Measurements from ENCODE around the gene DMRT1.

Gene DMRT1

DNA sequence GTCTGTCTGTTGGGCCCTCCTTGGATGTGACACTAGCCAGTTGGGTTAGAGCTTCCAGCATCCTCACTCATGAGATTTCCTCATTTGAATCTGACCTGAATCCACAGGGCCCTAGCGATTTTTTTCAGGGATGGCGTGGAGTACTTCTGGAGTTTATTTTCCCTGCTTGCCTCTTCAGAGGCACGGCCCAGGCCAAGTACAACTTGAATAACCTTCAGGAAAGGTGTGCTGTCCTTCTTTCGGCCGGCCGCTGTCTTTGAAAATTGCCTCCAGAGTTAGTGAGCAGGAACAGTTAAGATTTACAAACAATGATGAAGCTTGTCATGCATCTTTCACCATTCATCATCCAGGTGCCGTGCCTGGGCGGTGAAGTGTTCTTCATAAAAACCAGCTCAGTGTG, 85.5 kb downstream of the DMRT1 start:
- no peak for DNase-seq

DNA sequence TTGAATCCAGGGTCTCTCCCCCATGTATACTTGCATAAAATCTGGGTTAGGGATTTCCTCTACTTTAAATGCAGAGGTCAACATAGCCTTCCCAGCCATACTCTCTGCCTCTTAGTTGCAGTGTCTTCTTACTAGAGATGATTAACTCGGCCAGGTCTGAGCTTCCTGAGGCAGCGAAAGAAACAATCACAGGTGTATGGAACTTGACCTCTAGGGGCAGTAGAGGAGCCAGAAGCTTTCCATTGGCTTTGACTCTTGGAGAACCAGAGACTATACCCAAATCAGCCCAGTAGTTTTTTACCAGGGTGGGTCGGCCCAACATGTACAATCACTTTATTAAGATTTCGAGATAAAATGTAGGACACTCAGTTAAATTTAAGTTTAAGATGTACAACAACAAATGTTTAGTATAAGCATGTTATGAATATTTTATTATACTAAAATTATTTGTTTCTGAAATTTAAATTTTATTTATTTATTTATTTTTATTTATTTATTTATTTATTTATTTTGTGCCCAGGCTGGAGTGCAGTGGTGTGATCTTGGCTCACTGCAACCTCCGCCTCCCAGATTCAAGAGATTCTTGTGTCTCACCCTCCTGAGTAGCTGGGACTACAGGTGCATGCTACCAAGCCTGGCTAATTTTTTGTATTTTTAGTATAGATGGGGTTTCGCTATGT, 87.0 kb downstream of the DMRT1 start:
- no peak for DNase-seq

DNA sequence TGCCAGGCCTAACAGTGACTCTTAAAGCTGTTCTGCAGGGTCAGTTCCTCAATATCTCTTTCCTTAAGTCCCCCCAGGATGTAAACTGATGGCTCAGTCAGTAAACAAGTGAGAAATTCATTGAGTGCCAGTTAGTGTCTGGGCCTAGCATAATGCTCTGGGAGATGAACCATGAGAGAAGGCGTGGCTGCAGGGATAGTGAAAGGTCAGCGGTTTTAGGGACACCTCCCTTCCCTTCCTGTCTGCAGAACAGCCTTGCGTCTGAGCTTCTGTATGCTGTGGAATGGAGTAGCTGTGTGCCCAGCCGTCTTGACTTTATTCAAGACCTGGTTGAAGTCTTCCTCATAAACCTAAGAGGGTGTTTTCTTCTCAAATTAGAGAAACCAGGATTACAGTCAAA, 88.2 kb downstream of the DMRT1 start:
- no peak for DNase-seq

DNA sequence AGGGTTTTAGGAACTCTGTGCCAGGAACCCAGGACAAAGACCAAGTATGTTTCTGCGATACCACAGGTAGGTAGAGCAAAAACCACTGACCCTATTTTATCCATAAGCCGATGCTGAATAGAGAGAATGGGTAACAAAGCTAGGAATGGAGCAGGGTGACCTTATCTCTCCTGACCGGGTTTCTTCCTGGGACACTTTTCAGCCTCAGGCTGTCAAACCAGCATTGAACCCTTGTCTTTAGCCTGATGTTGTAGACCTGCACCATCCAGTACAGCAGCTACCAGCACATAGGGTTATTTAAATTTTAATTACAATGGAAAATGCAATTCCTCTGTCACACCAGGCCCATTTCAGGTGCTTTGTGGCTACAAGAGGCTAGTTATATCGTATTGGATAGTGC, 91.9 kb downstream of the DMRT1 start:
- DNase-seq: no peak

DNA sequence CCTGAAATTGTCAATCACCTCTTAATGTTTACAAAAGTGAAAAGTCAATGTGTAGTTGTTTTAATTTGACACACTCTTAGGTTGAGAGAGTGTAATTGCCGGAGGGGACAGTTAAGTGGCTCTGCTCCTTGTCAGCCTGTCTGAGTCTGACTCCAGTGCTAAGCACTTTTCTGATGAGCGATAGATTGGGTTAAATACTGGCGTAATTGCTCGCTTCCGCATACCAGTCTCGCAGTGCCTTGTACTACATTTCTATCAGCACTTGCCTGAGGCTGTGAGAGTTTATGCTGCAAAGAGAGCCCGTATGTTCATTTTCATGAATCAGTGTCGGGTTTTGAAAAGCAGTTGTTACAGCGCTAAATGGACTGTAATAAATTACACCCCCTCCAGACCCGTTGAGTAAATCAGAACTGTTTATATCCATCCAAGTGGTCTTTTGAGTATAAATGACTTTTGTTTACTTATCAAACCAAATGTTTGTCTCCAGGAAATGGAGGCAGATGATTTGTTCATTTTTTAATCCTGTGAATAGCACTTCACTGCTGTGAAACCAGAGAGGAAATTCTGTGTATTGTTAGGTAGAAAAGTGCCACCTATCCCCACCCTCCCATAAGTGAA, 94.0 kb downstream of the DMRT1 start:
- DNase-seq: peak; percentile 91

DNA sequence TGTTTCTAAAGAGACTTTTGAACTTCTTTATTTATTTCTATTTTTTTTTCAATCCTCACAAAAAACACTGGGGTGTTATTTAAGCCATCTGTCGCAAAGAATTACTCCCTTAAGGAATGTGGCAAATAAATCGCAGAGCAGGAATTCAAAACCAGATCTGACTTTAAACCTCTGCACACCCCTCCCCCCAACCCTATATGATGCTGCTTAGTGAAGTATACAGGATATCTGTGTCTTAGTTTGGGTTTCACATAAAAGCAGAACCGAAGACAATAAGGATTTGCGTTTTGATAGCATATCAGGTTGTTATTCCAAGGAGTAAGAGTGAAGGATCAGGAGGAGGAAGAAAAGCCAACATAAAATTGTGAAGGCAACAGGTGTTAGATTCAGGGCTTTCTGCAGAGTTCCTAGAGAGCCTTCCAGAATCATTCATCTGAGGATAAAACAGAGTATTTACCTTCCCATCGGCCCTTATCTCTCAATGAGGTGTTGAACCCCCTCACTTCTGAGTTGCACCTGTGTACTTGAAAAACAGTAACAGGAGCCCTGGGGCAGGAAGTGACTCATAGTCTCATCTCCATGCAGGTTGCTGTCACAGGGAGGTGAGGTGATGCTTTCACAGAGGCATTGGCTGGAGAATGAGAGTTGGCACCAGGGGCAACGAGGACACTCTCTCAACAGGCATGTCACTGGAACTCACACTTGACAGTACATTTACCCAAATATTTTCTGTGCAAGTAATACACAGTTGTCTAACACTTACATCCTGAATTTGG, 101.5 kb downstream of the DMRT1 start:
- DNase-seq: no peak

DNA sequence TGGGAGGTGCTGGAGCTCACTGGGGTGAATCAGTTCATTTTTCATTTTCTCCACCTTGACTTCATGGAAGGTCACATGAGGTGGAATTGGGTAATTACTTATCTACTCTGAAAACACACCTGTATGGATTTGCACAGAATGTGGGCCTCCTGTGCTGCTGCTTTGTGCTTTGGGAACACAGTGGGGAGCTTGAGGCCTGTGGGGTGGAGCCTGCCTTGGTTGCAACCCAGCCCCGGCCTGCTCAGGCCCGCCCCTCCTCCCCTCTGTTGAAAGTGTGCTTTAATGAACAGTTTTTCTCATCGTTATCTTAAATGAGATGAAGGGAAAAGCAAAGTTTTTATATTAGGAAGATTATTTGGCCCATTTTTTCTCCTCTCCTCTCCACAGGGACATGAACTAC, 106.5 kb downstream of the DMRT1 start:
- DNase-seq: no peak

DNA sequence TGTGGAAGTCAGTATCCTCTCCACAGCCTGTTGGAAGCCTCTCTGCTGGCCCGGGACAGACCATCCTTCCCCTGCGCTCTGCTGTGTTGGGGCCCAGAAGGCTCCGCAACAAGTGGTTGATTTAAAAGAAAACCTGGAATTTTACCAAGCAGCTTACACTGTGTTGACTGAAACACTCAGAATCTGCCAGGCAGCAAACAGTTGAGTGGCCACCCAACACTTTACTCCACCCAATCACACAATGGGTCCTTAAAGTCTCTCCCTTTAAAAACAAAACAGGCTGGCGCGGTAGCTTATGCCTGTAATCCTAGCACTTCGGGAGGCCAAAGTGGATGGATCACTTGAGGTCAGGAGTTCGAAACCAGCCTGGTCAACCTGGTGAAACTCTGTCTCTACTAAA, 107.0 kb downstream of the DMRT1 start:
- DNase-seq: no peak

DNA sequence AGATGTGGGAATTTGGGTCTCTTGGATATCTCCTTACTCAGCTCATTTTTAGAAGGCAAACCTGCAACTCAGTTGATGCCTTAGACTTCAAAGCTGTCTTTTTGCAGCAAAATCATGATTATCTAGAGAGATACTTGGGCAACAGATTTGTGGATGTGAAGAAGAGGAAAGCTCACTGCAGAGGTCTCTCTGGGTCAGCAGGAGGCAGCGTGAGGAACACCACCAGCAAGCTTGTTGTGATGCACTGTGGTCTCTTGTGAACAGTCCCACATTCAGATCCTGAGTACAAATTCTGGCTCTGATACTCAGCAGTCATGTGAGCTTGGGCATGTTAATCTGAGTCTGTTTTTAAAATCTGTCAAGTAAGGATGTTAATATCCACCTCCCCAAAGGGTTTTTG, 108.6 kb downstream of the DMRT1 start:
- no peak for DNase-seq

DNA sequence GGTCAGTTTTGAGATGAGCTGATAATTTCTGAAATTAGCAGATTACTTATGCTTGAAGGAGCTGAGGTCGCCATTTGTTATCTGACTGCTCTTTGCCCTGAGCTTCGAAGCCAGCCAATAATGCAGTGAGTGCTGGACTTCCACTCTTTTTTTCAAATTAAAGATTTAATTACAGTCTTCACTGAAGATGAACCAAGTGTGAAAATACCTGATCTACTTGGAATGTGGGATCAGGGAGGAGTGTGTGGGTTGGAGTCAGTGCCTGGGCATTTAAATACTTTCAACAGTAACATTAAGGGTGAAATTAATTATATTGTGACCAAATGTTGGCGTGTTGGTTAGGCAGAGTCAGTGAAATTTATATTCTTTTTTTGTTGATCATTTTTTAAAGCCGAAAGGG, 111.0 kb downstream of the DMRT1 start:
- DNase-seq: no peak

DNA sequence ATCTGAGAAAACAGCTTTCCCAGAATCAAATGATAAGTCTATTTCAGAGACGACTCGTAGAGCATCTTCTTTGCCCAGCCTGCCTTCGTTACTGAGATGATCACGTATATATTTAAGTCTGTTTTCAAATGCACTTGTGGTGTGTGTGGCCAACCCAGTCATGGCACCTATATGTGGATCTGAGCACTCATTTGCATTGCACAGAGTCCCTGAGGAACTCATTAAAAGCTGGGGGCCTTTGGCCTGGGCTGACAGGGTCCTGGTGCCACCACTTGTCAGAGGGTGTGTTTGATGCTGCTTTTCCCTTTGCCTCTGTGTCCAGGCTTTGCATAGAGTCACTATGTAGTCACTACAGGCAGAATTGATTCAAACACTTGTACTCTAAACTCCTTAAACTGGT, 117.6 kb downstream of the DMRT1 start:
- DNase-seq: no peak

DNA sequence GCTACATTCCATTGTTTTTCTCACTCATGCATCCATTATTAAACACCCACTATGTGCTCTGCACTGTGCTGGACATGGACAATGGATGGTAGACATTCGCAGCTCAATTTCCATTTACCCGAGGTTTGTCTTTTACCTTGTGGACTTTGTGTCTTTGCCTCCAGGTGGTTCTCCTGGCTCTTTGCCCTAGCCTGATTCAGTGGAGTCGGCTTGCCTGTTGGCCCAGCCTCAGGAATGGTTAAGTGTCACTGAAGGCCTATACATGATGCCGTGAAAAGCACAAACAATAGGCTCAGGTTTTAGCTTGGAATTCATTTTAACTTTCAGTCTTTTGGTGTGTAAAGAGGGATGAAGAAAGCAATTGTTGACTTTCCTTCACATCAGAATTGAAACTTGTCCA, 118.4 kb downstream of the DMRT1 start:
- DNase-seq: peak; percentile 7

DNA sequence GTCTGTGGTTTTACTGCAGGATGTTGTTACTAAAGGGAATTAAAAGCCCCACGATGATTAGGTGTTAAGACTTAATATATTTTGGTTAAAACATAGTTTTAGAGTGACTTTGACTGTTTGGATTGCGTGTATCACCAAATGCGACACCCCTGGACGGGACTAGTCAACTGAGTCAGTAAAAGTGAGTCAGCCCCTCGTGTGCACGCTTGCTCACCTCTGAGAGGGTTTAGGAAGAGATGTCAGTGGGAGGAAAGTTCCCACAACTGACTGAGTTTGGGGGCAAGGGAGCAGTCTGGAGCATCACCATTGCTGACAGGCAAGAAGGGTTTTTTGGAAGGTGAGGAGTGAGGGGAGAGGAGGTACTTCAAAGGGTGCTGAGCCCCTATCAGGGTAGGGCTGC, 120.5 kb downstream of the DMRT1 start:
- no peak for DNase-seq

DNA sequence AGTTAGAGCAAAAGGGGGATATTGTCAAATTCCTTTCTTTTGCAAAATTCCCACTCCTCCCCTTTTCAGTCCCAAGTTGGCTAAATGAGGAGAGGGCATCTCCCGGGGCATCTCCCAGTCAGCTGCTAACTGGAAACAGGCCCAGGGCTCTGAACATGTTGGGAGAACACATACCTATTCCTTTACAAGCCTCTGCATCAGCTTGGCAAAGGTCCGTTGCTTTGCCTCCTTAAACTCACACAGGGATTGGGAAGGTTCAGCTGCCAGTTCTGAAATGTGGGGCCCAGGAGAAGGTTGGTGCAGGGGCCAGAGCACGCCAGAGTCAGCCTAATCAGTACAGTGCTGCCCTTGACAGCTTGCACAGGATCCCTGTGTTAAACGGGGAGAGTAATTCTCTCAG, 124.0 kb downstream of the DMRT1 start:
- DNase-seq: no peak

DNA sequence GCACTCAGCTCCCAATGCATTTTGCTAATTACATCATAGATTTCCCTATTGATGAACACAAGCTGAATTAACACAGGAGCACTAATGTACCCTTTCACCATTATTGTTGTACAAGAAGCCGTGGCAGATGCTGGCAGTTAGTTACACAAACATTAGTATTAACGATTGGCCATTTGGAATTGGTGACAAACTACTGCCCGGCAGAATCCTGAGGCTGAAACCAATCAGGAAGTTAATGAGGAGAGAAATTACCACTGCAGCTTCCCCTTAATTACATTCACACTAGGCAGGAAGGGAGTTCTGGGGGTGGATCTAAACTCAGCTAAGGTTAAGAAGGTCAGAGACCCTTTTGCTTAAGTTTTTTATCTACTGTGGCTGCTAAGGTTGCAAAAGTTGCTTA, 125.4 kb downstream of the DMRT1 start:
- no peak for DNase-seq

DNA sequence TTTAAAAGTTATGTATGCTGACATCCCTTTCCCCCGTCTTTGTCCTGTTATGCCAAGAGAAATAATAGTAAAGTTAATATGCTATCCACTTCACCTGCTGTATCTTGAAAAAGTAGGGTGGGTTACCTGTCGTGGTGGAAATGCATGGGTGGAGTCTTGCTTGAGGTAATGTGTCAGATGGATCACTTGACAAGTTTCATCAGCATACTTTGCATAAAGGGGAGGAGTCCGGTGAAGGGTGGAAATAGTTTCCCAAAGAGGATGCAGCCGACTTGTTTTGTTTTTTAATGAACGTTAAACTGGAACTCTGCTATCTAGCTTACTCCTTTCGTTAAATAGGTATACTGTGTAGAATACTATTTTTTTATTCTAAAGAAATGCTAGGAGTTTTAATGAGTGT, 125.9 kb downstream of the DMRT1 start:
- DNase-seq: peak; percentile 58

DNA sequence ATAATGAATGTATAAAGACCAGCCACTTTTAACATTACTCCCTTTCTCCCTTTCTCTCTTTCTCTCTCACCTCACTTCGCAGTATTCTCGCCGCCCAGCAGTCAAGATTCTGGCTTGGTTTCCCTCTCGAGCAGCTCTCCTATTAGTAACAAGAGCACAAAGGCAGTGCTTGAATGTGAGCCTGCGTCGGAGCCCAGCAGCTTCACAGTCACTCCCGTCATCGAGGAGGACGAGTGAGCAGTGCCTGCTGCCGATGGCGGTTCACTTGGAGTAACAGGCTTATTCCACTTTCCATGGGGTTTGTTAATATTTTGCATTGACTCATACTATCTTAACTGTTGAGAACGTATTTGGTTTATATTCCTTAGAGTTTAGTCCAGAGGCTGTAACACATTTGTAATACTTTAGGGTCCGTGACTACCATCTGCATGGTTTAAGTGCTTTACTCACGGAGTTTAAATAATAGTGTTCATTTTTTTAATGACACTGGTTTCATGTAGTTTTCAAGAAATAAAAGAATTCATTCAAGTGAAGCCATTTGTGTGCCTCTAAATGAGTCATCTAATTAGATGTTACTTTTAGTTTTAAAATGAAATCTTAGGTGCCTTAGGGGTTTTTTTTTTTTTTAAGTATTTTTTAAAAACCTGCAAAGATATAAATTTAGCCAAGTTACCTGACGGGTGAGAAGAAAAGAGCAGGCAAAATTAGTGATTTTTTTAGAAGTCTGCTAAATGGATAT, 126.6 kb downstream of the DMRT1 start:
- DNase-seq: peak; percentile 55

DNA sequence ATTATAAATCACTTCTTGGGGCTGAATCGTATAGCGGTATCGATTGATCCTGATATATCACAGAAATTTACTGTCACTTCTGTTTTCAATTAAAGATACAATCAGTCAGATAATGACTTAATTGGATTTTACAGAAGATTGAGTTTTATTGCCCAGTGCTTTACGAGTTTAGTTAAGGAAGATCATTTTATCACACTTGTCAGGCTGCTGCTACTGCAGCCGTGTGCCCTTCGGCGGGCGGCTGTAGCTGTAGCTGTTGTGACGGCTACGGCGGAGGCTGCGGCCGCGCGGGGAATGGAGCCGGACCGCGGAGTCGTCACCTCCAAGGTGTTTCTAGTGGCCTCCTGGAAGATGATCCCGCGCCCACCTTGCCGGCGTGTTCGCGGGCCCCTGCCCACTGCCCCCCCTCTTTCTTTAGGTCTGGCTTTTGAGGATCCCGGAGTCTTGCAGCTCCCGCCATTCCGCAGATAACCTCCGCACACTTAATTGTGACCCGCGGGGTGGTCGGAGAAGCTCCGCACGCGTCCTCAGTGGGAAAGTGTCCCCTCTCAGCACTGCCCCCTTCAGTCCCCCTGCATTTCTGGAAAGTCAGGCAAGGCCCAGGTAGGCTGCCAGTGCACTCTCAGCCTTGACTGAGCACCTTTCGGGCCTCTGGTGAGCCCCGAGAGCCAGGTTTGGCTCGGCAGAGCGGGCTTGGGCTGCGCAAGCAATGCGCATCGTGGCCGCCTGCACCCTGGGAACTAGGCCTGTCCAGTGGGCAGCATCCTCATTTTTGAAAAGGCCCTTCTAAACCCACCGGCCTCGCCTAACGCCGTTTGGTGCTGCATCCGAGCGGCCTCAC, 128.0 kb downstream of the DMRT1 start:
- DNase-seq: no peak

DNA sequence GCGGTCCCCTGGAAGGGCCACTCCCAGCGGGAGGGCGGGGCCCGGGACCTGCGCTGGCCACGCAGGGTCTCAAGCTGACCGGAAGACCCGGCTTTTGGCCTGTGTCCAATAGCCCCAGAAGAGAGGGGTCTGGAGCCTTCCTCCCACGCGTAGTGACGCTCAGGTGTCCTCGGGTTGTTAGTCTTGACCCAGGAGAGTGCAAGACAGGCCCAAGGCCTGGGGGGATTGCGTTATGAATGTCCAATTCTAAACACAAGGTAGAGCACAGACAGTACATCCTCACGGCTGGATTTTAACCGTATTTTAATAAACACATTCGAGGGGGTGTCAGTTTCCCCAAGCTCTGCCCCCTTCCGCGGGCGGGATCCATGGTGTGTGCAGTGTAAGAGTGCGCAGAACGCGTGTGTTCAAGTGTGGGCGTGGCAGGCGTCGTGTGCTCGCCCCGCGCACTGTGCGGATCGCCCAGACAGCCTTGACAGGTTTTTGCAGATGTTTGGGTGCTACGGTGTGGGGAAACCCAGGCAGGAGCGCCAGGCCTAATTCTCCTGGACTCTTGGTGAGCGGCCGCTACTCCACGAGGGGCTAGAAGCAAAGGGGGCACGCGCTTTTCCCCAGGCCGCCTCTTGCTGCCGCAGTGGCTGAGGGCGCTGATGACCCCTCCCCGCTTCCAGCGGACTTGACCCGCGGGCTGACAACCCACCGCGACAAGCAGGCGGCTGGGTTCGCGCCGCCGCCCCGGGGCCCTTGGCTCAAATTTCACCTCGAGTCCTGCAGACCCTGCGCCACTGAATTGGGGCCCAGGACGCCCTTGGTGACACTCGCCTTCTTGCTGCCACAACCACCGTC, 128.9 kb downstream of the DMRT1 start:
- no peak for DNase-seq

DNA sequence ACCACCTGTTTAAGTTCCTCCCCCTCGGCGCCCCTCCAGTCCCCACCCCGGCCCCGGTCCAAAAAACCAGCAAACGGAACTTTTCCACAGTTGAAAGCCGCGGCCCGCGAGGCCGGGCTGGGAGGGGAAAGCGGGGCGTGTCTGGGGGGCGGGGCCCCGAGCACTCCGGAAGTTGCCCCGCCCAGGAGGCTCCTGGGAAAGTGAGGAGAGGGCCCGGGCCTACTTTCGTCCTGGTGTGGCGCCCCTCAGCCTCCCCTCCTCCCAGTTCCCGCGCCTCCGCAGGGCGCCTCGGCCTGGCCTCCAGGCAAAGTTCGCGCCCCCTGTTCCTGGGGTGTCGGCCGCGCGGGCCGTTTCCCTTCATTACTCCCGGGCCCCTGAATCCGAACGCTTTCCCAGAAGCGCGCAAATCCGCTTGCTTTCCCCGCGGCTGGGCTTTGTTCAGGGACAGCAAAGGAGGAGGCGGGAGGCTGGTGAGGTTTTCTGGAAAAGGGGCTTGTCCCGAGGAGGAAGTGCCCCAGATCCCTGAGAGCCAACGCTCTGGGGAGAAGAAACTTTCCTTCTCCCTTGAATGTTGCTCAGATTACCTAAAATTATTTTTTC, 130.5 kb downstream of the DMRT1 start:
- DNase-seq: no peak

All from NCI-H1105 (cell line).